ENCODE measurements around the gene FASTKD3.

FASTKD3 gene

DNA sequence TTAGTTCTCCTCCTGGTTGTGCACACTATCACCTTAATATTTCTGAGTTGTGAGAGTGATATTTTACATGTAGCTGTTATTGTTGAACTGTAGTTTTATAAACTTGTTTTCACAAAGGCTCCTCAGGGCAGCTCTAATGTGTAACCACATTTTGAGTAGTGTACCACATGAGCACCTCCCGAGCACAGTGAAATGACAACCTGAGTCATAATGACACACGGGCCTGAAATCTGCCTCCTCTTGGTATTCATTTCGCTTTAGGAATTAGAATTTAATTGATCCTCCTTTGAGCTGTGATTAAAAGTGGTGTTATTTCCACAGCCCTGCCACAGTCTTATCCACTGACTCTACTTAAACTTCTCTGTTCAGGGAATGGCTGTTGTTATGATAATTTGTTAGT is 8.0 kb upstream of the FASTKD3 start:
- no peak overlapping the region for H3K27ac ChIP-seq
- TF ChIP-seq, protein P1, sequence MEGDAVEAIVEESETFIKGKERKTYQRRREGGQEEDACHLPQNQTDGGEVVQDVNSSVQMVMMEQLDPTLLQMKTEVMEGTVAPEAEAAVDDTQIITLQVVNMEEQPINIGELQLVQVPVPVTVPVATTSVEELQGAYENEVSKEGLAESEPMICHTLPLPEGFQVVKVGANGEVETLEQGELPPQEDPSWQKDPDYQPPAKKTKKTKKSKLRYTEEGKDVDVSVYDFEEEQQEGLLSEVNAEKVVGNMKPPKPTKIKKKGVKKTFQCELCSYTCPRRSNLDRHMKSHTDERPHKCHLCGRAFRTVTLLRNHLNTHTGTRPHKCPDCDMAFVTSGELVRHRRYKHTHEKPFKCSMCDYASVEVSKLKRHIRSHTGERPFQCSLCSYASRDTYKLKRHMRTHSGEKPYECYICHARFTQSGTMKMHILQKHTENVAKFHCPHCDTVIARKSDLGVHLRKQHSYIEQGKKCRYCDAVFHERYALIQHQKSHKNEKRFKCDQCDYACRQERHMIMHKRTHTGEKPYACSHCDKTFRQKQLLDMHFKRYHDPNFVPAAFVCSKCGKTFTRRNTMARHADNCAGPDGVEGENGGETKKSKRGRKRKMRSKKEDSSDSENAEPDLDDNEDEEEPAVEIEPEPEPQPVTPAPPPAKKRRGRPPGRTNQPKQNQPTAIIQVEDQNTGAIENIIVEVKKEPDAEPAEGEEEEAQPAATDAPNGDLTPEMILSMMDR (conservative IDR thresholded peaks at IDR 0.05) = no peak
- TF ChIP-seq ZFX (IDR thresholded peaks at IDR 0.05) = no peak

DNA sequence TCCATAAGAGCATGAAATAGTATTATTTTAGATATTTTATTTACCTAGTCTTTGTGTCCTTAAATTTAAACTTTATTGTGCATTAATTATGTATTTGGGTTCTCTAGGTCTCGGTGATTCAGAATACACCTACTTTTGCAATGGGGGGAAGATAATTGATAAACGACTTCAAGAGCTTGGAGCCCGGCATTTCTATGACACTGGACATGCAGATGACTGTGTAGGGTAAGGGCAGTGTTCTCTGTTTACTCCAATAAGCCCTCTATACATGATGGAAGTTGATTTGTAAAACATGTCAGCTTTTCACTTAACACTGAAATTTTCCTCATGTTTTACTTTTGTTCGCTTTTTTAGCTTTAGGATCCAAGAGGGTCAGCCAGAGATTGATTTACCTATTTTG is 6.3 kb upstream of the FASTKD3 start:
- TF ChIP-seq, protein P1 (conservative IDR thresholded peaks at IDR 0.05) = no peak
- no peak for TF ChIP-seq ZFX (IDR thresholded peaks at IDR 0.05)
- no peak overlapping the region for H3K27ac ChIP-seq

DNA sequence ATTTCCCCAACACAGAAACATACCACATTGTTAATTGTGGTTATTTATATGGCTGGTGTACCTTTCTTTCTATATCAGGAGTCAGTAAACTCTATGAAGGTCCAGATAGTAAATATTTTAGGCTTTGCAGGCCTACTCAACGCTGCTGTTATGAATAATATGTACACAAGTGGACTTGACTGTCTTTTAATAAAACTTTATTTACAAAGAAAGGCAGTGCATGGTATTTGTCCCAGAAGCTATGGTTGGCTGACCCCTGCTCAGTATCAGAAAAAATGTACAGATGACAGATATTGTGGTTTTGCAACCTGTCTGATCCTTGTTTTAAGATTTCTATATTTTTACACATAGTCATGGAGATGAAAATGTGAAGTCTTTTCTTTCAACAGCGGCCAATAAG is 5.8 kb upstream of the FASTKD3 start:
- no peak for TF ChIP-seq ZFX (IDR thresholded peaks at IDR 0.05)
- TF ChIP-seq, protein P1 (conservative IDR thresholded peaks at IDR 0.05) = no peak
- no peak overlapping the region for H3K27ac ChIP-seq

DNA sequence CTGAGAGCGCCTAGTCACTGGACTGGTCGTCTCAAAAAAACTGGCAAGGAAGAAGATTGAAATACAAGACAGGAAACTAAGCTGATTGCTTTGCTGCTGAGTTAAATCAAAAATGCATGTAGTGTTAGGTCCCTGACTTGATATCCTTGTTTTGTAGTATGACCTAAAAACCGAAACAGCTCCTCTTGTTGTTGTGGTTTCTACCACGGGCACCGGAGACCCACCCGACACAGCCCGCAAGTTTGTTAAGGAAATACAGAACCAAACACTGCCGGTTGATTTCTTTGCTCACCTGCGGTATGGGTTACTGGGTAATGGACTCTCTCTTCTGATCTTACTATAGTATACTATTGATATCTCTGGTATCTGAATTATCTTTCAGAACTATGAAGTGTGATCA is 4.4 kb upstream of the FASTKD3 start:
- TF ChIP-seq ZFX (IDR thresholded peaks at IDR 0.05) = no peak
- TF ChIP-seq, protein P1 (conservative IDR thresholded peaks at IDR 0.05) = no peak
- no peak overlapping the region for H3K27ac ChIP-seq

DNA sequence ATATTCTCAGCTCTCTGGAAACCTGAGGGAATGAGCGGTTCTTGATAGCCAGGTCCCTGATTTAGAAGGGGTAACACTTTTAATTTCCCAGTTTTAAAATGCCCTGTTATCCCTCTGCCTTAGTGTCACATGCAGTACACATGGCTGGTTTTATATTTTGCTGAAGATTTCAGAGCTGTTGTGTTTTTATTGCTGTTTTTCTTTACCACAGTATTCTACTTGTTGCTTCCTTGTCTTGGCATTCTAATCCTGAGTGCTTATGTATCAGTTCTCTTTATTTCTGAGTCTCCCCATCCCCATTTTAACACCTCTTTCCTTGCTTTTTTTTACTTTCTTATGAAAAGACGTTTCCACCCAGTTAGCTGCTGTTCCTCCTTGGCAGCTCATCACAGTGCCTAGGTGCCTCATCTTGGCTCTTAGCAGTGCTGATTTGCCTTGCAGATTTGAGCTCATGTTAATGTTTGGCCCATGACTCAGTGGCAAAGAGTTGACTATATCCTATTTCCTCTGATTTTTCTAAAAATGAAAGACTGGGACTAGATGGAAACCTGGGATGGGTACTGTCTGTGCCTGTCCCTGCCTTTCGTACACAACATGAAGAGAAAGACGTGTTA is 3.8 kb upstream of the FASTKD3 start:
- H3K27ac ChIP-seq = no peak overlapping the region
- TF ChIP-seq, protein P1 (conservative IDR thresholded peaks at IDR 0.05) = no peak
- no peak for TF ChIP-seq ZFX (IDR thresholded peaks at IDR 0.05)

DNA sequence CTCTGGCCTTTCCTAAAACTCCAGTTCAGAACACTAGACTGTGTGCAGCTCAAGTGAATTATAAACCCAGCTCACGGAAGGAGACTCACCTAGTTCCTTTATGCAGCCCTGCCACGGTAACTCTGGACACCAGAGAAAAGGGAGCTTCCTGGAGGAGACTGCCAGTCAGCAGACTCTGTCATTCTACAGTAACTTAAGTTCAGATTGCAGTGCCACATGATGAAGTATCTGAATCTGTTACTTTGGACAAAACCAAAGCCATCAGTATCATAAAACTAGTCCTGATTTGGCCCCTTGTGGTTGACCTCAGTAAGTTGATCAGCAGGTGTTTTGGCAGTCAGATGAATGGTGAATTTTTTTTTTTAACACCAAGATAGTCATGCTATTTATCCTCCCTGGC is 2.8 kb upstream of the FASTKD3 start:
- TF ChIP-seq, protein P1 (conservative IDR thresholded peaks at IDR 0.05) = no peak
- H3K27ac ChIP-seq = no peak overlapping the region

DNA sequence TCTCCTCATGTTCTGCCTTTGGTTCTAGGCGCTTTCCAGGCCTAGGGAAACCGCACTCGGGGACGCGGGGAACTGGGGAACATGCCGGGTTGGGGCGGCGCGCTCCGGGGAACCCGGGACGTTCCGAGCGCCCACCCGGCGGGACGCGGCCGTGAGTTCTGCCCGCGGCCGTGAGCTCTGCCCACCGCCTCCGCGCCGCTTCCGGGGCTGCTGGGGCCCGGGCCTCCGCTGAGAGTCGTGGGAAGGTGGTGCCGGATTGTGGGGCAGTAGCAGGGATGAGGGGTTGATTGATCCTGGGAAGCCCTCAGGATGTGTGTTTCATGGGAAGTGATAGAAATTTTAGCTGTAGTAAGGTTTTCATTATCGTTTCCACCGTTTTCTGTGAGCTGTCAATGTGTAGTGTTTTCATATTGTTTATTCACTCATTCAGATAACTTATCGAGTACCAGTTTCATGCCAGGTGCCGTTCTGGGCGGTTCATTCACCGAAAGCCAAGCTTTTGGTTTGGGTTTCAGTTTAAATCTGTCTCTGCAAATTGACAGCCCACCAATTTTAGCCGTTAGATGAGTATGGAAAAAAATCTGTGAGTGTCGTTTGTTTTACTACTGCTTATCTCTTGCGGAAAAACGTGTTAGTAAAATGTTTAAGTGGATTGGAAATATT is 774 bp upstream of the FASTKD3 start:
- TF ChIP-seq, protein P1 (conservative IDR thresholded peaks at IDR 0.05) = no peak
- peak; percentile 62 for TF ChIP-seq ZFX (IDR thresholded peaks at IDR 0.05)
- H3K27ac ChIP-seq = peak overlapping the region; percentile 90
